Measurements from ENCODE around the gene EPHB2. TPM values are rescaled to one million over a fixed set of nuclear protein-coding genes. Genes with fewer than 3 reads are reported as not detected.

Gene EPHB2
- total and polyA plus RNA-seq, 2 donors (not counting 3 experiments of a cell fraction or from before 2014, with no cell fraction given), result 50.8 to 69.1 TPM

GRCh38 chr1:22745669-22746585, 35.3 kb downstream of the EPHB2 start:
- H3K9me3 ChIP-seq (replicated peaks; ENCODE audit: control insufficient read depth, insufficient read depth, low read length), result no peaks in the 10 kb centered on the region
- peaks cover 77% of the 10 kb centered on the region for H3K4me1 ChIP-seq (ENCODE audit: control insufficient read depth, extremely low read depth, insufficient read depth, low read length)
- H4K20me1 ChIP-seq (replicated peaks; ENCODE audit: control insufficient read depth, extremely low read depth, insufficient read depth, low read length), result no peaks in the 10 kb centered on the region
- dilution Hi-C loops (cut with MboI; ENCODE audit: extremely low pct_ligation_motif_present, low sequenced_read_pairs), result no loop called here
- H3K79me2 ChIP-seq (ENCODE audit: control insufficient read depth, insufficient read depth, low read length), result peaks cover 45% of the 10 kb centered on the region
- TF ChIP-seq POLR2AphosphoS5 (IDR thresholded peaks at IDR 0.05; ENCODE audit: insufficient read depth, low read depth, low read length), result peak; percentile 87
- peak; percentile 65 for TF ChIP-seq JUN (IDR thresholded peaks at IDR 0.05; ENCODE audit: borderline replicate concordance, insufficient read depth, insufficient read length, low read depth)
- TF ChIP-seq FOS (IDR thresholded peaks at IDR 0.05; ENCODE audit: borderline replicate concordance, insufficient read depth, low read length), result peak; percentile 87
- TF ChIP-seq, protein P1, sequence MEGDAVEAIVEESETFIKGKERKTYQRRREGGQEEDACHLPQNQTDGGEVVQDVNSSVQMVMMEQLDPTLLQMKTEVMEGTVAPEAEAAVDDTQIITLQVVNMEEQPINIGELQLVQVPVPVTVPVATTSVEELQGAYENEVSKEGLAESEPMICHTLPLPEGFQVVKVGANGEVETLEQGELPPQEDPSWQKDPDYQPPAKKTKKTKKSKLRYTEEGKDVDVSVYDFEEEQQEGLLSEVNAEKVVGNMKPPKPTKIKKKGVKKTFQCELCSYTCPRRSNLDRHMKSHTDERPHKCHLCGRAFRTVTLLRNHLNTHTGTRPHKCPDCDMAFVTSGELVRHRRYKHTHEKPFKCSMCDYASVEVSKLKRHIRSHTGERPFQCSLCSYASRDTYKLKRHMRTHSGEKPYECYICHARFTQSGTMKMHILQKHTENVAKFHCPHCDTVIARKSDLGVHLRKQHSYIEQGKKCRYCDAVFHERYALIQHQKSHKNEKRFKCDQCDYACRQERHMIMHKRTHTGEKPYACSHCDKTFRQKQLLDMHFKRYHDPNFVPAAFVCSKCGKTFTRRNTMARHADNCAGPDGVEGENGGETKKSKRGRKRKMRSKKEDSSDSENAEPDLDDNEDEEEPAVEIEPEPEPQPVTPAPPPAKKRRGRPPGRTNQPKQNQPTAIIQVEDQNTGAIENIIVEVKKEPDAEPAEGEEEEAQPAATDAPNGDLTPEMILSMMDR (IDR thresholded peaks at IDR 0.05; ENCODE audit: extremely low read depth in 1 of 2, insufficient read depth in 1 of 2, low read depth in 1 of 2, low read length in 2 of 2), result no peak
- no peak for TF ChIP-seq EZH2 (IDR thresholded peaks at IDR 0.05; ENCODE audit: borderline replicate concordance, low read depth, low read length, severe bottlenecking)
- TF ChIP-seq POLR2A (IDR thresholded peaks at IDR 0.05; ENCODE audit: low read depth, low read length), result no peak
- TF ChIP-seq MYC (IDR thresholded peaks at IDR 0.05; ENCODE audit: low read depth, low read length), result no peak
- peak; percentile 77 for TF ChIP-seq GATA2 (IDR thresholded peaks at IDR 0.05; ENCODE audit: insufficient read depth, insufficient read length, low read depth, low read length)
- H3K27ac ChIP-seq (ENCODE audit: insufficient read depth, low read depth, low read length), result peak overlapping the region; percentile 75
- no peaks in the 10 kb centered on the region for H3K36me3 ChIP-seq (ENCODE audit: control insufficient read depth in 2 of 2, extremely low read depth in 1 of 2, insufficient read depth in 2 of 2, low read length in 2 of 2)
- intact Hi-C loops (cut with micrococcal nuclease), result loop anchor here (2.0 to 5.0 kb wide), 2 partner anchors 35 to 86 kb away; partner anchors contain the start of gene EPHB2
- FAIRE-seq (peak; percentile 96), DNase-seq (ENCODE audit: low read depth, low spot score) (peak; percentile 74)
- peak overlapping the region; percentile 25 for H3K9ac ChIP-seq (replicated peaks; ENCODE audit: extremely low read depth, insufficient read depth, low read length)
- H2AFZ ChIP-seq (ENCODE audit: low read depth, low read length), result no peak overlapping the region
- POLR2A ChIA-PET, result interaction anchor here (0.8 kb wide), 1 partner anchor 34 kb away, joined by 3 read pairs; no protein-coding TSS in a partner anchor
- CTCF ChIA-PET, result interaction anchor here (1.0 to 4.3 kb wide), 5 partner anchors 24 to 143 kb away, joined by 3 to 19 read pairs (median 5); no protein-coding TSS in a partner anchor
- peak overlapping the region; percentile 47 for H3K4me2 ChIP-seq (ENCODE audit: insufficient read depth, low read length)
- H3K9me1 ChIP-seq (replicated peaks; ENCODE audit: control insufficient read depth, extremely low read depth, insufficient read depth, low read length), result no peaks in the 10 kb centered on the region
- H3K4me3 ChIP-seq (replicated peaks in 1 of 3; ENCODE audit: insufficient read depth in 1 of 3, low read depth in 1 of 3, low read length in 3 of 3), result no peak overlapping the region
- BruUV-seq (replicated peaks), result no TSS peak
- no peaks in the 10 kb centered on the region for H3K27me3 ChIP-seq (ENCODE audit: control insufficient read depth in 2 of 2, insufficient read depth in 2 of 2, low read length in 2 of 2)
